Fibroblast of lung (primary cell): ENCODE data around the gene CABLES1. TPM values are rescaled to one million over a fixed set of nuclear protein-coding genes. Genes with fewer than 3 reads are reported as not detected.

Experiments used
- DNase-seq, 2 donors: peaks; one replicate each; pipeline versions ENCODE4 v3.0.0 to v3.0.0-alpha.2; 2010; ENCODE audit warnings: low read depth in 2 of 2
- H2AFZ ChIP-seq: 2 replicates; pipeline ENCODE4 v1.5.1; 2012; ENCODE audit warnings: low read length, control low read depth, inconsistent platforms
- H3K27ac ChIP-seq: 2 replicates; pipeline ENCODE4 v1.5.1; 2011; ENCODE audit warnings: low read length, control low read depth; ENCODE audit not compliant: insufficient read depth
- H3K27me3 ChIP-seq: 2 replicates; pipeline ENCODE4 v1.5.1; 2011; ENCODE audit warnings: mild to moderate bottlenecking, low read length; ENCODE audit not compliant: control insufficient read depth, insufficient read depth
- H3K36me3 ChIP-seq: 2 replicates; pipeline ENCODE4 v1.5.1; 2011; ENCODE audit warnings: low read length; ENCODE audit not compliant: control insufficient read depth, insufficient read depth
- H3K4me1 ChIP-seq: 2 replicates; pipeline ENCODE4 v1.5.1; 2011; ENCODE audit warnings: low read length; ENCODE audit not compliant: control insufficient read depth, insufficient read depth; ENCODE audit errors: extremely low read depth
- H3K4me2 ChIP-seq: 2 replicates; pipeline ENCODE4 v1.5.1; 2011; ENCODE audit warnings: low read length, control low read depth; ENCODE audit not compliant: insufficient read depth; ENCODE audit errors: extremely low read depth
- H3K4me3 ChIP-seq, 4 experiments: fragments of 200-600 bp in 1 of 4; sonication (generic) in 1 of 4; replicated peaks in 1 of 4; 2 replicates each; pipeline ENCODE4 v1.5.1; 2011 to 2016; ENCODE audit warnings: low read length in 4 of 4, low read depth in 3 of 4, mild to moderate bottlenecking in 3 of 4, control low read depth in 2 of 4, inconsistent platforms in 1 of 4, mixed read lengths in 1 of 4; ENCODE audit not compliant: insufficient read depth in 1 of 4; ENCODE audit errors: control extremely low read depth in 1 of 4
- H3K79me2 ChIP-seq: 2 replicates; pipeline ENCODE4 v1.5.1; 2012; ENCODE audit warnings: mild to moderate bottlenecking, low read length, inconsistent platforms; ENCODE audit not compliant: control insufficient read depth, insufficient read depth
- H3K9ac ChIP-seq: 2 replicates; pipeline ENCODE4 v1.5.1; 2011; ENCODE audit warnings: mild to moderate bottlenecking, low read length, control low read depth; ENCODE audit not compliant: insufficient read depth
- H3K9me3 ChIP-seq: 2 replicates; pipeline ENCODE4 v1.5.1; 2012; ENCODE audit warnings: low read depth, low read length; ENCODE audit not compliant: control insufficient read depth, insufficient read depth
- H4K20me1 ChIP-seq: 2 replicates; pipeline ENCODE4 v1.5.1; 2011; ENCODE audit warnings: low read length; ENCODE audit not compliant: control insufficient read depth, insufficient read depth; ENCODE audit errors: extremely low read depth
- EZH2 ChIP-seq: IDR thresholded peaks from 2 replicates; pipeline ENCODE4 v1.5.1; 2012; ENCODE audit warnings: low read length, control low read depth, mild to moderate bottlenecking; ENCODE audit errors: missing control alignments
- polyA plus RNA-seq, 2 donors: library from polyadenylated mRNA; depleted of rRNA in 1 of 2; stranded (reverse) in 1 of 2; unstranded in 1 of 2; fragments of >200 nt; gene quantifications; 2 replicates each; pipeline ENCODE4 v1.2.1, GENCODE V29; 2011 to 2012; ENCODE audit warnings: missing spikeins in 1 of 2
- total RNA-seq: library from RNA; depleted of rRNA; stranded (reverse); fragments of >200 nt; gene quantifications from 2 replicates; pipeline ENCODE4 v1.2.1, GENCODE V29; 2014
- TF ChIP-seq, protein P1 (sequence below), 2 donors: IDR thresholded peaks in 1 of 2; conservative IDR thresholded peaks in 1 of 2; 1 replicate in 1 of 2; 2 replicates in 1 of 2; pipeline ENCODE4 v1.5.1; 2011 to 2012; ENCODE audit warnings: low read length in 2 of 2, control low read depth in 1 of 2, inconsistent platforms in 1 of 2, low read depth in 1 of 2, mild to moderate bottlenecking in 1 of 2

The CABLES1 gene
- total and polyA plus RNA-seq, 2 donors (not counting 1 experiment from before 2014, with no cell fraction given) = 5.1 to 11.4 TPM

GRCh38 chr18:23137097-23137635, 1.9 kb downstream of the CABLES1 start:
- H3K4me2 ChIP-seq = peak overlapping the region; percentile 73
- peak overlapping the region; percentile 42 for H3K9ac ChIP-seq
- peaks cover 3% of the 10 kb centered on the region for H3K4me1 ChIP-seq
- H3K27me3 ChIP-seq = peaks cover 9% of the 10 kb centered on the region
- DNase-seq = peak; percentile 38 to 48
- H3K79me2 ChIP-seq = no peaks in the 10 kb centered on the region
- H2AFZ ChIP-seq = no peak overlapping the region
- TF ChIP-seq, protein P1, sequence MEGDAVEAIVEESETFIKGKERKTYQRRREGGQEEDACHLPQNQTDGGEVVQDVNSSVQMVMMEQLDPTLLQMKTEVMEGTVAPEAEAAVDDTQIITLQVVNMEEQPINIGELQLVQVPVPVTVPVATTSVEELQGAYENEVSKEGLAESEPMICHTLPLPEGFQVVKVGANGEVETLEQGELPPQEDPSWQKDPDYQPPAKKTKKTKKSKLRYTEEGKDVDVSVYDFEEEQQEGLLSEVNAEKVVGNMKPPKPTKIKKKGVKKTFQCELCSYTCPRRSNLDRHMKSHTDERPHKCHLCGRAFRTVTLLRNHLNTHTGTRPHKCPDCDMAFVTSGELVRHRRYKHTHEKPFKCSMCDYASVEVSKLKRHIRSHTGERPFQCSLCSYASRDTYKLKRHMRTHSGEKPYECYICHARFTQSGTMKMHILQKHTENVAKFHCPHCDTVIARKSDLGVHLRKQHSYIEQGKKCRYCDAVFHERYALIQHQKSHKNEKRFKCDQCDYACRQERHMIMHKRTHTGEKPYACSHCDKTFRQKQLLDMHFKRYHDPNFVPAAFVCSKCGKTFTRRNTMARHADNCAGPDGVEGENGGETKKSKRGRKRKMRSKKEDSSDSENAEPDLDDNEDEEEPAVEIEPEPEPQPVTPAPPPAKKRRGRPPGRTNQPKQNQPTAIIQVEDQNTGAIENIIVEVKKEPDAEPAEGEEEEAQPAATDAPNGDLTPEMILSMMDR (conservative IDR thresholded peaks at IDR 0.05 in 1 of 2, IDR thresholded peaks at IDR 0.05 in 1 of 2; ENCODE audit: low read depth in 1 of 2, low read length in 2 of 2) = no peak
- no peak for TF ChIP-seq EZH2
- H3K9me3 ChIP-seq = no peaks in the 10 kb centered on the region
- no peak overlapping the region for H3K27ac ChIP-seq
- H3K4me3 ChIP-seq = peak overlapping the region; percentile 39 to 77 (median 52)
- H4K20me1 ChIP-seq = no peaks in the 10 kb centered on the region
- no peaks in the 10 kb centered on the region for H3K36me3 ChIP-seq

- H3K9ac ChIP-seq = no peak overlapping the region
- TF ChIP-seq, protein P1 (conservative IDR thresholded peaks at IDR 0.05 in 1 of 2, IDR thresholded peaks at IDR 0.05 in 1 of 2; ENCODE audit: low read depth in 1 of 2, low read length in 2 of 2) = no peak
- no peaks in the 10 kb centered on the region for H3K9me3 ChIP-seq
- peak overlapping the region in 1 of 4 experiments; percentile 77 for H3K4me3 ChIP-seq
- DNase-seq = no peak
- no peaks in the 10 kb centered on the region for H3K79me2 ChIP-seq
- peaks cover 3% of the 10 kb centered on the region for H3K4me1 ChIP-seq
- H3K27me3 ChIP-seq = peaks cover 9% of the 10 kb centered on the region
- no peaks in the 10 kb centered on the region for H4K20me1 ChIP-seq
- no peak overlapping the region for H2AFZ ChIP-seq
- H3K27ac ChIP-seq = no peak overlapping the region
- H3K36me3 ChIP-seq = no peaks in the 10 kb centered on the region
- peak overlapping the region; percentile 73 for H3K4me2 ChIP-seq
These were observed 2.5 kb downstream of the CABLES1 start for GRCh38 chr18:23137788-23138216.

- Histone ChIP-seq H3K9me3 (no peaks in the 10 kb centered on the region), H3K79me2 (no peaks in the 10 kb centered on the region), H3K4me1 (peaks cover 4% of the 10 kb centered on the region), H3K27me3 (peaks cover 9% of the 10 kb centered on the region), H3K9ac (no peak overlapping the region), H2AFZ (no peak overlapping the region), H3K4me3 (peak overlapping the region in 1 of 4 experiments; percentile 77), H4K20me1 (no peaks in the 10 kb centered on the region), H3K36me3 (no peaks in the 10 kb centered on the region), H3K27ac (no peak overlapping the region), H3K4me2 (no peak overlapping the region)
- no peak for DNase-seq
- no peak for TF ChIP-seq EZH2
- TF ChIP-seq, protein P1 (conservative IDR thresholded peaks at IDR 0.05 in 1 of 2, IDR thresholded peaks at IDR 0.05 in 1 of 2; ENCODE audit: low read depth in 1 of 2, low read length in 2 of 2) = no peak
These were observed 3.2 kb downstream of the CABLES1 start for GRCh38 chr18:23138471-23138870.
